BJ (cell line): Measurements from ENCODE around the gene OSBPL6. TPM values are rescaled to one million over a fixed set of nuclear protein-coding genes. Genes with fewer than 3 reads are reported as not detected.
"Not testable (repeated sequence)": the region's sequence is repeated elsewhere in the genome, so short reads cannot be mapped to it uniquely, and the experiment has no call there.

Source experiments
- CTCF ChIA-PET: fragments of 350-600 bp; formaldehyde crosslinking; extraction: SDS; loops from one replicate; lab custom pipeline; 2021; ENCODE audit warnings: antibody characterized with exemption, inconsistent platforms; lab: Yijun Ruan, JAX
- POLR2A ChIA-PET: fragments of 300-600 bp; sonication (Branson Sonifier 250); formaldehyde crosslinking; extraction: SDS; loops from one replicate; lab custom pipeline; 2021; ENCODE audit warnings: antibody characterized with exemption; lab: Charles Lee
- DNase-seq: peaks from one replicate; pipeline ENCODE4 v3.0.0-alpha.2; 2011; ENCODE audit warnings: low read depth
- H3K27me3 ChIP-seq: 2 replicates; pipeline ENCODE4 v1.6.0; 2011; ENCODE audit warnings: low read length; ENCODE audit not compliant: control insufficient read depth, insufficient read depth
- H3K36me3 ChIP-seq: 2 replicates; pipeline ENCODE4 v1.5.1; 2011; ENCODE audit warnings: low read length; ENCODE audit not compliant: control insufficient read depth, insufficient read depth
- H3K4me3 ChIP-seq: 2 replicates; pipeline ENCODE4 v1.5.1; 2011; ENCODE audit warnings: low read depth, mild to moderate bottlenecking, control low read depth, low read length
- CTCF ChIP-seq: IDR thresholded peaks from 2 replicates; pipeline ENCODE4 v1.5.1; 2011; ENCODE audit warnings: low read depth, mild to moderate bottlenecking, control low read depth, inconsistent platforms, low read length, moderate library complexity; ENCODE audit not compliant: insufficient read depth
- polyA plus RNA-seq: library from polyadenylated mRNA; depleted of rRNA; stranded (reverse); fragments of >200 nt; gene quantifications from 2 replicates; pipeline ENCODE4 v1.2.3, GENCODE V29; 2011

Gene OSBPL6
- polyA plus RNA-seq, 1 experiment: 3.7 TPM

DNA sequence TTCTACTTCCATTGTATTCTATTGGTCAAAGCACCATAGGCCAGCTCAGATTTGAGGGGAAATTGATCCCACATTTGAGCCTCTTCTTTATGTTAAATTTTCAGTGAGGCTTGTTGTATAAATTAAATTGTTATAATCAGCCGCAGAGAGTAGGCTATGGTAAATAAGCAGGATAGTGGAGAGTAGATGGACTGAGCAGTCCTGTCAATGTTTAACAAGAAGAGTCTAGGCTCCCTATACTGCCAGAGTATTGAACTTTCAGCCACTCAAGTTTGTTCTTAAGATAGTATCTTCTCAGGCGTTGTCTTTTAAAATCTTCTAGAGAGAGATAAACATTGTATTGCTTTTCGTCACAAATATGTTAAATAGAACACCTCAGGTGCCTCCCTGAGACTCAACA lies 155.7 kb downstream of the OSBPL6 start:
- no peak for DNase-seq
- H3K36me3 ChIP-seq: no peaks in the 10 kb centered on the region
- CTCF ChIA-PET: interaction anchor here (2.6 kb wide), 1 partner anchor 12 kb away, joined by 6 read pairs; no protein-coding TSS in a partner anchor
- no peak for TF ChIP-seq CTCF
- H3K4me3 ChIP-seq: no peak overlapping the region
- POLR2A ChIA-PET: no interaction called here
- H3K27me3 ChIP-seq: no peaks in the 10 kb centered on the region

GRCh38 chr2:178357704-178358103 lies 163.4 kb downstream of the OSBPL6 start:
- H3K4me3 ChIP-seq, H3K36me3 ChIP-seq, DNase-seq, H3K27me3 ChIP-seq, POLR2A ChIA-PET: not testable (repeated sequence)
- CTCF ChIA-PET: interaction anchor here (0.6 kb wide), 1 partner anchor 33 kb away, joined by 3 read pairs; no protein-coding TSS in a partner anchor

DNA sequence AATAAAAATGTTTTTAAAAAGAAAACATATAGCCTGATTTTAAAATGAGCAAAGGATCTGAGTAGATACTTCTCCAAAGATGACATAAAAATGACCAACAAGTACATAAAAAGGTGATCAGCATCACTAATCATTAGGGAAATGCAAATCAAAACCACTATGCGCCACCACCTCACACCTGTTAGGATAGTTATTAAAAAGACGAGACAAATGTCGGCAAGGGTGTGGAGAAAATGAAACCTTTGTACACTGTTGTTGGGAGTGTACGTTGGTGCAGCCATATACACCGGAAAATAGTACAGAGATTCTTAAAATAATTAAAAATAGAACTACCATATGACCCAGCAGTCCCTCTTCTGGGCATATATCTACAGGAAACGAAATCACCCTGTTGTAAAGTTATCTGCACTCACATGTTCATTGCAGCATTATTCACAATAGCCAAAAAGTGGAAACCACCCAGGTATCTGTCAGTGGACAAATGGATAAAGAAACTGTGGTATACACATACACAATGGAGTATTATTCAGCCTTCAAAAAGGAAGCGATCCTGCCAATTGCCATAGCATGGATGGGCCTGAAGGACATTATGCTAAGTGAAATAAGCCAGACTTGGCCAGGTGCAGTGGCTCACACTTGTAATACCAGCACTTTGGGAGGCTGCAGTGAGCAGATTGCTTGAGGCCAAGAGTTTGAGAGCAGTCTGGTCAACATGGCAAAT lies 165.0 kb downstream of the OSBPL6 start:
- Histone ChIP-seq H3K4me3 (no peak overlapping the region), H3K36me3 (no peaks in the 10 kb centered on the region), H3K27me3 (no peaks in the 10 kb centered on the region)
- CTCF ChIA-PET: no interaction called here
- TF ChIP-seq CTCF: no peak
- no peak for DNase-seq
- POLR2A ChIA-PET: no interaction called here

GRCh38 chr2:178361588-178361987 lies 167.3 kb downstream of the OSBPL6 start:
- Histone ChIP-seq H3K27me3 (no peaks in the 10 kb centered on the region), H3K36me3 (no peaks in the 10 kb centered on the region), H3K4me3 (no peak overlapping the region)
- ChIA-PET POLR2A (no interaction called here), CTCF (no interaction called here)
- DNase-seq: no peak
- TF ChIP-seq CTCF: no peak

DNA sequence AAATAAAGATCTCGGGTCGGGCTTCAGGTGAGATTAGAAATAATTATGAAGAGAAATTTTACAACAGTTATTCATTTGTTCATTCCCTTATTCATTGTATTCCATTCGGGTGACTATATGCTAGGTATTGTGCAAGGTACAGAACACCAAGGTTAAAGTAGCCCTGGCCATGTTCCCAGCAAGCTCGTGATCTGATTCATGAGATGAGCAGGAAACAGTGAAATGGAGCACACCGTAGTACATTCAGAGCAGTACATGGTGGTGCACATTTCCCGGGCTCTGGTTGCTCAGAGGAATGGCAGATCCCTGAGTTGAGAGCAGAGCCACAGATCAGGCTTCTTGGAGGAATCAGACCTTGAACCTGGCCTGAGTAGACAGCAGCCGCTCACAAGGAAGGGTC lies 168.9 kb downstream of the OSBPL6 start:
- DNase-seq: no peak
- Histone ChIP-seq H3K27me3 (no peaks in the 10 kb centered on the region), H3K36me3 (no peaks in the 10 kb centered on the region), H3K4me3 (no peak overlapping the region)
- CTCF ChIA-PET: interaction anchor here (1.3 kb wide), 1 partner anchor 51 kb away, joined by 5 read pairs; no protein-coding TSS in a partner anchor
- POLR2A ChIA-PET: no interaction called here
- TF ChIP-seq CTCF: no peak
